Smooth muscle cell (in vitro differentiated cells): Measurements from ENCODE around the gene LSAMP. TPM values are rescaled to one million over a fixed set of nuclear protein-coding genes. Genes with fewer than 3 reads are reported as not detected.

Experiments used
- DNase-seq: peaks from one replicate; lab custom pipeline; 2025; ENCODE audit not compliant: unreplicated experiment; lab: John Stamatoyannopoulos, UW
- H2AFZ ChIP-seq: fragments of 200-600 bp; sonication (generic); 2 replicates; pipeline ENCODE4 v1.6.0; 2016; ENCODE audit warnings: antibody characterized with exemption, low read depth, mild to moderate bottlenecking
- H3F3A ChIP-seq: fragments of 200-600 bp; sonication (generic); 2 replicates; pipeline ENCODE4 v1.6.0; 2017; ENCODE audit warnings: antibody characterized with exemption, low read depth
- H3K27ac ChIP-seq: fragments of 200-600 bp; sonication (generic); 2 replicates; pipeline ENCODE4 v1.5.1; 2016; ENCODE audit warnings: low read depth, mild to moderate bottlenecking
- H3K27me3 ChIP-seq: fragments of 200-600 bp; sonication (generic); 2 replicates; pipeline ENCODE4 v1.6.1; 2016; ENCODE audit warnings: low read depth, mild to moderate bottlenecking
- H3K36me3 ChIP-seq: fragments of 200-600 bp; sonication (generic); 2 replicates; pipeline ENCODE4 v1.5.1; 2016; ENCODE audit warnings: low read depth
- H3K4me1 ChIP-seq: fragments of 200-600 bp; sonication (generic); 2 replicates; pipeline ENCODE4 v1.5.1; 2016; ENCODE audit warnings: low read depth
- H3K4me2 ChIP-seq: fragments of 200-600 bp; sonication (generic); 2 replicates; pipeline ENCODE4 v1.6.0; 2016; ENCODE audit warnings: mild to moderate bottlenecking
- H3K4me3 ChIP-seq: fragments of 200-600 bp; sonication (generic); 2 replicates; pipeline ENCODE4 v1.5.1; 2016; ENCODE audit warnings: mild to moderate bottlenecking
- H3K79me2 ChIP-seq: fragments of 200-600 bp; sonication (generic); 2 replicates; pipeline ENCODE4 v1.6.0; 2016; ENCODE audit warnings: low read depth, mild to moderate bottlenecking
- H3K9ac ChIP-seq: fragments of 200-600 bp; sonication (generic); 2 replicates; pipeline ENCODE4 v1.6.0; 2016; ENCODE audit warnings: low read depth
- H3K9me3 ChIP-seq: fragments of 200-600 bp; sonication (generic); replicated peaks from 2 replicates; pipeline ENCODE4 v1.5.1; 2016; ENCODE audit warnings: low read depth
- H4K20me1 ChIP-seq: fragments of 200-600 bp; sonication (generic); 2 replicates; pipeline ENCODE4 v1.6.0; 2016; ENCODE audit warnings: low read depth
- CTCF ChIP-seq: fragments of 200-600 bp; sonication (generic); IDR thresholded peaks from 2 replicates; pipeline ENCODE4 v1.5.1; 2017; ENCODE audit warnings: borderline replicate concordance, mild to moderate bottlenecking, antibody characterized with exemption; ENCODE audit not compliant: insufficient read depth, poor library complexity, severe bottlenecking
- WGBS: methylation state at CpG from one replicate; pipeline ENCODE4 v1.1.7; 2016; ENCODE audit warnings: low lambda C conversion rate; 5-methylcytosine and 5-hydroxymethylcytosine counted together
- polyA plus RNA-seq: library from polyadenylated mRNA; unstranded; fragments of >200 nt; fragmentation: Nextera tagmentation; extraction: Ambion mirVana; gene quantifications from 2 replicates; pipeline ENCODE4 v1.2.1, GENCODE V29; 2016
- total RNA-seq: library from RNA; depleted of rRNA; stranded (reverse); fragments of >200 nt; gene quantifications from 2 replicates; pipeline ENCODE4 v1.2.3, GENCODE V29; 2014

The LSAMP gene
- total RNA-seq (11.2 and 11.8 TPM in 2 replicates), polyA plus RNA-seq (11.8 and 13.6 TPM in 2 replicates)

GRCh38 chr3:116445311-116445841 is at the start of gene LSAMP:
Gene LSAMP, minus strand, starts transcription at chr3:116445487.
- Histone ChIP-seq H3K27me3 (no peaks in the 10 kb centered on the region), H3K4me1 (peaks cover 31% of the 10 kb centered on the region), H3F3A (no peaks in the 10 kb centered on the region), H3K4me2 (peak within 1 kb of the TSS; percentile 90), H3K9ac (peak within 1 kb of the TSS; percentile 52), H4K20me1 (no peaks in the 10 kb centered on the region), H3K9me3 (no peaks in the 10 kb centered on the region), H2AFZ (peak within 1 kb of the TSS; percentile 96), H3K4me3 (peak within 1 kb of the TSS; percentile 67), H3K36me3 (no peaks in the 10 kb centered on the region), H3K79me2 (no peaks in the 10 kb centered on the region), H3K27ac (no peak within 1 kb of the TSS)
- WGBS: 5% methylated on average over 13 of the region's 15 CpGs
- TF ChIP-seq CTCF: no peak
- peak; percentile 36 for DNase-seq

DNA sequence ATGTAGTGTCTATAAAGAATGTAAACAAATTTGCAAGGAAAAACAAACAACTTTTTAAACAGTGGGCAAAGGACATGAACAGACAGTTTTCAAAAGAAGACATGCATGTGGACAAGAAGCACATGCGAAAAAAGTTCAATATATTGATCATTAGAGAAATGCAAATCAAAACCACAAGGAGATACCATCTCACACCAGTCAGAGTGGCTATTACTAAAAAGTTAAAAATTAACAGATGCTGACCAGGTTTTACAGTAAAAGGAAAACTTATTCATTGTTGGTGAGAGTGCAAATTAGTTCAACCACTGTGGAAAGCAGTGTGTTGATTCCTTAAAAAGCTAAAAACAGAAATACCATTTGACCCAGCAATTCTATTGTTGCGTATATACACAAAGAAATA is 47.1 kb upstream of the LSAMP start:
- H3K79me2 ChIP-seq: no peaks in the 10 kb centered on the region
- no peak overlapping the region for H2AFZ ChIP-seq
- WGBS: 92% methylated on average over 2 of the region's 2 CpGs
- no peak for TF ChIP-seq CTCF
- H3K9ac ChIP-seq: no peak overlapping the region
- H3K27me3 ChIP-seq: no peaks in the 10 kb centered on the region
- H4K20me1 ChIP-seq: no peaks in the 10 kb centered on the region
- H3K36me3 ChIP-seq: no peaks in the 10 kb centered on the region
- H3K9me3 ChIP-seq: no peaks in the 10 kb centered on the region
- H3F3A ChIP-seq: no peaks in the 10 kb centered on the region
- no peak overlapping the region for H3K27ac ChIP-seq
- no peak overlapping the region for H3K4me2 ChIP-seq
- H3K4me1 ChIP-seq: no peaks in the 10 kb centered on the region
- H3K4me3 ChIP-seq: no peak overlapping the region
- DNase-seq: no peak

DNA sequence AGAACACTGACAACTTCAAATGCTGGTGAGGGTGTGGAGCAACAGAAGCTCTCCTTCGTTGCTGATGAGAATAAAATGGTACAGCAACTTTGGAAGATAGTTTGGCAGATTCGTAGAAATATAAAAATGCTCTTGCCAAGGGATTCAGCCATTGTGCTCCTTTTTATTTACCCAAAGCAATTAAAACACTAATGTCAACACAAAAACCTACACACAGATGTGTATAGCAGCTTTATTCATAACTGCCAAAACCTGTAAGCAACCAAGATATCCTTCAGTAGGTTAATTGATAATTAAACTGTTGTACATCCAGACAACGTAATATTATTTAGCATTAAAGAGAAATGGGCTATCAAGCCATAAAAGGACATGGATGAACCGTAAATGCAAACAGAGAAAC is 37.8 kb upstream of the LSAMP start:
- Histone ChIP-seq H3K36me3 (no peaks in the 10 kb centered on the region), H3K4me3 (no peak overlapping the region)
- WGBS: 87% methylated on average over 4 of the region's 4 CpGs

More for the DNA sequence above, 37.8 kb upstream of the LSAMP start:
- DNase-seq: no peak
- TF ChIP-seq CTCF: no peak
- H3K4me1 ChIP-seq: no peaks in the 10 kb centered on the region
- no peak overlapping the region for H3K9ac ChIP-seq
- H3K27ac ChIP-seq: no peak overlapping the region
- no peaks in the 10 kb centered on the region for H3K79me2 ChIP-seq
- no peaks in the 10 kb centered on the region for H3K27me3 ChIP-seq
- H3K9me3 ChIP-seq: no peaks in the 10 kb centered on the region
- no peak overlapping the region for H2AFZ ChIP-seq
- H4K20me1 ChIP-seq: no peaks in the 10 kb centered on the region
- no peaks in the 10 kb centered on the region for H3F3A ChIP-seq
- H3K4me2 ChIP-seq: no peak overlapping the region
